ENCODE measurements around the gene NCKAP5L.

The NCKAP5L gene

DNA sequence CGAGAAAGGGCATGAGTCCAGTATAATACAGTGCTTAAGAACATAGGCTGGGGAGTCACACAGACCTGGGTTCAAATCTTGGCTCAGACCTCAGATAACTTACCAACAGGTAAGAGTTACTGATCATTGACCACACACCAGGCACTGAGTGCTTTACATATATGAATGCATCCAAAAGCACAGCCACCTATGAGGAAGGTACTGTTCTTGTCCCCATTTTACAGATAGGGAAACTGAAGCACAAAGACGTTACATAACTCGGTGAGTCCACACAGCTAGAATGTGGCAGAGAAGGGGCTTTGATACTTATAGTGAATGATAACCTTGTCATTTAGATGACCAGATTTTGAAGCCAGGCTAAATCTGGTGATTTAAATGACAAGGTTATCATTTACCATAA lies 47.9 kb upstream of the NCKAP5L start (continued):
- TF ChIP-seq, protein P1, sequence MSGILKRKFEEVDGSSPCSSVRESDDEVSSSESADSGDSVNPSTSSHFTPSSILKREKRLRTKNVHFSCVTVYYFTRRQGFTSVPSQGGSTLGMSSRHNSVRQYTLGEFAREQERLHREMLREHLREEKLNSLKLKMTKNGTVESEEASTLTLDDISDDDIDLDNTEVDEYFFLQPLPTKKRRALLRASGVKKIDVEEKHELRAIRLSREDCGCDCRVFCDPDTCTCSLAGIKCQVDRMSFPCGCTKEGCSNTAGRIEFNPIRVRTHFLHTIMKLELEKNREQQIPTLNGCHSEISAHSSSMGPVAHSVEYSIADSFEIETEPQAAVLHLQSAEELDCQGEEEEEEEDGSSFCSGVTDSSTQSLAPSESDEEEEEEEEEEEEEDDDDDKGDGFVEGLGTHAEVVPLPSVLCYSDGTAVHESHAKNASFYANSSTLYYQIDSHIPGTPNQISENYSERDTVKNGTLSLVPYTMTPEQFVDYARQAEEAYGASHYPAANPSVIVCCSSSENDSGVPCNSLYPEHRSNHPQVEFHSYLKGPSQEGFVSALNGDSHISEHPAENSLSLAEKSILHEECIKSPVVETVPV (CRISPR knock-in tag; IDR thresholded peaks at IDR 0.05): no peak
- no peak for TF ChIP-seq ESRRG (CRISPR knock-in tag; IDR thresholded peaks at IDR 0.05)

DNA sequence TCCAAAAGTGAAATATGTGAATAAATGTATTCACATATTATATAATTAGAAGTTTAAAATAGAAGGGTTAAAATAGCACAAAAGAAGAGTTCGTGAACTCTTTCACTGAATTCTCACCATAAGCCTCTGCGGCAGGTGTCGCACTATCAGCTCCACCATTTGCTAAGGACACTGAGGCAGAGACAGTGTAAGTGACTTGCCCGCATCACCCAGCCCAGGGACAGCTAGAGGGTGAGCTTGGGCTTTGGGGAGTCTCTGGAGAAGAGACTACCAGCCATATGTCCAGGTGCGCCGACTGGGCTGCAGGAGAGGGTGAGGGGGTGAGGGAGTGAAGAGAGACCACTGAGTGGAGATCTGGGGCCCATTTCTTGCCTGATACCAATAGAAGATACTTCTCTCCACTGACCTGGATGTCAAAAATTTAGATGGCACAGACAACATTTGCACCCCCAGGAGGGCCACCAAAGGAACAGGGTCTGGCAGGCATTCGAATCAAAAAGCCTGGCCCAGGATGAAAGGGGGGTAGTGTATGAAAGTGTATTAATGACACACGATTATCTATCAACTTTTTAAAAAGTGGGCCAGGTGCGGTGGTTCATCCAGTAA lies 47.0 kb upstream of the NCKAP5L start:
- TF ChIP-seq ZNF565 (CRISPR knock-in tag; conservative IDR thresholded peaks at IDR 0.05; ENCODE audit: low read depth) (no peak), CSDC2 (CRISPR knock-in tag; IDR thresholded peaks at IDR 0.05) (no peak)
- no peak for ATAC-seq

DNA sequence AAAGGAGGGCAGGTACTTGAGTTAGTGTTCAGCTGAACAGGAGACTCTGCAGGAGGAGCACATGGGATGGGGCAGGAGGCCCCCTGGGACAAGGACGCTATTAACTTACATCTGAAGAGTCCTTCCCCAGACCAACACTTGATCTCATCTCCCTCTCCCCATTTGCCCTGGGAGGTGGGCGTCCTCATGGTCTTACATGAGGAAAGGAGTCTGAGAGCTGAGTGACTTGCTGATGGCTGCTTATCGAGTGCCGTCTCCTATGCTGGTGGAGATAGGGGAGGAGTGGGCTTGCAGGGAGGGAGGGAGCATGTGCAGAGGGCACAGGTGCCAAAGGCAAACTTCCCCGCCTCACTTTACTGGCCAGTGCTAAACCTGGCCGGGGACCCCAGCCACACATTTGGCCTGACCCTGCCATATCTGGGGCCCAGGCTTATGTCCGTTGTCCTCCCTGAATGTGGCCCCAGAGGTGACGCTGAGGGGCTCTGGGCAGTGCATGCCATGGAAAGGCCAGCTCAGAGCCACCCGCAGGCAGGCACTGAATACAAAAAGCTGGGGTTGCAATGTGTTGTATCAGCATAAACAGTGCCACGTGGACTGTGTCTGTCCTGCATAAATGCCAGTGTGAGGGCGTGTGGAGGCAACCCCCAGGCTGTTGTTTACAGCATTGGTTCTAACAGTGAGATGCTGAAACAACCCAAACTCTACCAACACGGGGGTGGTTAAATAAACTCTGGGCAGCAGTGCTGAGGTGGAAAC lies 46.1 kb upstream of the NCKAP5L start:
- no peak for TF ChIP-seq TOX (CRISPR knock-in tag; IDR thresholded peaks at IDR 0.05; ENCODE audit: borderline replicate concordance)
- TF ChIP-seq ARNTL (CRISPR knock-in tag; IDR thresholded peaks at IDR 0.05; ENCODE audit: borderline replicate concordance, low read depth): no peak
- no peak for TF ChIP-seq ZC3H10 (CRISPR knock-in tag; IDR thresholded peaks at IDR 0.05)
- TF ChIP-seq, protein P2, sequence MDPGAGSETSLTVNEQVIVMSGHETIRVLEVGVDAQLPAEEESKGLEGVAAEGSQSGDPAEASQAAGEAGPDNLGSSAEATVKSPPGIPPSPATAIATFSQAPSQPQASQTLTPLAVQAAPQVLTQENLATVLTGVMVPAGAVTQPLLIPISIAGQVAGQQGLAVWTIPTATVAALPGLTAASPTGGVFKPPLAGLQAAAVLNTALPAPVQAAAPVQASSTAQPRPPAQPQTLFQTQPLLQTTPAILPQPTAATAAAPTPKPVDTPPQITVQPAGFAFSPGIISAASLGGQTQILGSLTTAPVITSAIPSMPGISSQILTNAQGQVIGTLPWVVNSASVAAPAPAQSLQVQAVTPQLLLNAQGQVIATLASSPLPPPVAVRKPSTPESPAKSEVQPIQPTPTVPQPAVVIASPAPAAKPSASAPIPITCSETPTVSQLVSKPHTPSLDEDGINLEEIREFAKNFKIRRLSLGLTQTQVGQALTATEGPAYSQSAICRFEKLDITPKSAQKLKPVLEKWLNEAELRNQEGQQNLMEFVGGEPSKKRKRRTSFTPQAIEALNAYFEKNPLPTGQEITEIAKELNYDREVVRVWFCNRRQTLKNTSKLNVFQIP (CRISPR knock-in tag; IDR thresholded peaks at IDR 0.05; ENCODE audit: borderline replicate concordance, low read depth): no peak
- no peak for TF ChIP-seq ISL1 (CRISPR knock-in tag; IDR thresholded peaks at IDR 0.05)
- no peak for TF ChIP-seq ESRRG (CRISPR knock-in tag; IDR thresholded peaks at IDR 0.05)
- TF ChIP-seq CSDC2 (CRISPR knock-in tag; IDR thresholded peaks at IDR 0.05): no peak
- TF ChIP-seq GLIS3 (CRISPR knock-in tag; IDR thresholded peaks at IDR 0.05): no peak
- no peak for TF ChIP-seq PPARA (CRISPR knock-in tag; IDR thresholded peaks at IDR 0.05; ENCODE audit: borderline replicate concordance)
- no peak for TF ChIP-seq ZFP30 (CRISPR knock-in tag; IDR thresholded peaks at IDR 0.05)
- TF ChIP-seq, protein P3, sequence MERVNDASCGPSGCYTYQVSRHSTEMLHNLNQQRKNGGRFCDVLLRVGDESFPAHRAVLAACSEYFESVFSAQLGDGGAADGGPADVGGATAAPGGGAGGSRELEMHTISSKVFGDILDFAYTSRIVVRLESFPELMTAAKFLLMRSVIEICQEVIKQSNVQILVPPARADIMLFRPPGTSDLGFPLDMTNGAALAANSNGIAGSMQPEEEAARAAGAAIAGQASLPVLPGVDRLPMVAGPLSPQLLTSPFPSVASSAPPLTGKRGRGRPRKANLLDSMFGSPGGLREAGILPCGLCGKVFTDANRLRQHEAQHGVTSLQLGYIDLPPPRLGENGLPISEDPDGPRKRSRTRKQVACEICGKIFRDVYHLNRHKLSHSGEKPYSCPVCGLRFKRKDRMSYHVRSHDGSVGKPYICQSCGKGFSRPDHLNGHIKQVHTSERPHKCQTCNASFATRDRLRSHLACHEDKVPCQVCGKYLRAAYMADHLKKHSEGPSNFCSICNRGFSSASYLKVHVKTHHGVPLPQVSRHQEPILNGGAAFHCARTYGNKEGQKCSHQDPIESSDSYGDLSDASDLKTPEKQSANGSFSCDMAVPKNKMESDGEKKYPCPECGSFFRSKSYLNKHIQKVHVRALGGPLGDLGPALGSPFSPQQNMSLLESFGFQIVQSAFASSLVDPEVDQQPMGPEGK (CRISPR knock-in tag; IDR thresholded peaks at IDR 0.05; ENCODE audit: borderline replicate concordance): no peak
- no peak for TF ChIP-seq ZFP3 (CRISPR knock-in tag; IDR thresholded peaks at IDR 0.05)
- TF ChIP-seq RARB (CRISPR knock-in tag; IDR thresholded peaks at IDR 0.05): no peak
- TF ChIP-seq TCF4 (CRISPR knock-in tag; IDR thresholded peaks at IDR 0.05; ENCODE audit: borderline replicate concordance): no peak
- TF ChIP-seq ZNF70 (CRISPR knock-in tag; IDR thresholded peaks at IDR 0.05): no peak
- TF ChIP-seq BACH2 (CRISPR knock-in tag; IDR thresholded peaks at IDR 0.05; ENCODE audit: borderline replicate concordance): no peak
- TF ChIP-seq SNAI2 (CRISPR knock-in tag; IDR thresholded peaks at IDR 0.05): no peak
- TF ChIP-seq, protein P1 (CRISPR knock-in tag; IDR thresholded peaks at IDR 0.05): no peak
- TF ChIP-seq, protein P4, sequence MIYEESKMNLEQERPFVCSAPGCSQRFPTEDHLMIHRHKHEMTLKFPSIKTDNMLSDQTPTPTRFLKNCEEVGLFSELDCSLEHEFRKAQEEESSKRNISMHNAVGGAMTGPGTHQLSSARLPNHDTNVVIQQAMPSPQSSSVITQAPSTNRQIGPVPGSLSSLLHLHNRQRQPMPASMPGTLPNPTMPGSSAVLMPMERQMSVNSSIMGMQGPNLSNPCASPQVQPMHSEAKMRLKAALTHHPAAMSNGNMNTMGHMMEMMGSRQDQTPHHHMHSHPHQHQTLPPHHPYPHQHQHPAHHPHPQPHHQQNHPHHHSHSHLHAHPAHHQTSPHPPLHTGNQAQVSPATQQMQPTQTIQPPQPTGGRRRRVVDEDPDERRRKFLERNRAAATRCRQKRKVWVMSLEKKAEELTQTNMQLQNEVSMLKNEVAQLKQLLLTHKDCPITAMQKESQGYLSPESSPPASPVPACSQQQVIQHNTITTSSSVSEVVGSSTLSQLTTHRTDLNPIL (CRISPR knock-in tag; IDR thresholded peaks at IDR 0.05; ENCODE audit: low read depth): no peak
- TF ChIP-seq OSR1 (CRISPR knock-in tag; IDR thresholded peaks at IDR 0.05): no peak

More for the DNA sequence above, 46.1 kb upstream of the NCKAP5L start:
- ATAC-seq: no peak
